DND-41 (cell line): ENCODE results near the gene NUP153.
A peak's percentile ranks its signal among the peaks of the same experiment; 100 is the strongest.

Experiments
- EZH2 ChIP-seq: IDR thresholded peaks from 3 replicates; pipeline ENCODE4 v1.6.1; 2012; ENCODE audit warnings: borderline replicate concordance, low read depth, mild to moderate bottlenecking, moderate library complexity, low read length, inconsistent platforms; ENCODE audit not compliant: severe bottlenecking
- TF ChIP-seq, protein P1 (sequence below): IDR thresholded peaks from 2 replicates; pipeline ENCODE4 v1.5.1; 2012; ENCODE audit warnings: borderline replicate concordance, low read length, moderate library complexity, mild to moderate bottlenecking; ENCODE audit not compliant: poor library complexity, severe bottlenecking; ENCODE audit errors: extremely low read depth

DNA sequence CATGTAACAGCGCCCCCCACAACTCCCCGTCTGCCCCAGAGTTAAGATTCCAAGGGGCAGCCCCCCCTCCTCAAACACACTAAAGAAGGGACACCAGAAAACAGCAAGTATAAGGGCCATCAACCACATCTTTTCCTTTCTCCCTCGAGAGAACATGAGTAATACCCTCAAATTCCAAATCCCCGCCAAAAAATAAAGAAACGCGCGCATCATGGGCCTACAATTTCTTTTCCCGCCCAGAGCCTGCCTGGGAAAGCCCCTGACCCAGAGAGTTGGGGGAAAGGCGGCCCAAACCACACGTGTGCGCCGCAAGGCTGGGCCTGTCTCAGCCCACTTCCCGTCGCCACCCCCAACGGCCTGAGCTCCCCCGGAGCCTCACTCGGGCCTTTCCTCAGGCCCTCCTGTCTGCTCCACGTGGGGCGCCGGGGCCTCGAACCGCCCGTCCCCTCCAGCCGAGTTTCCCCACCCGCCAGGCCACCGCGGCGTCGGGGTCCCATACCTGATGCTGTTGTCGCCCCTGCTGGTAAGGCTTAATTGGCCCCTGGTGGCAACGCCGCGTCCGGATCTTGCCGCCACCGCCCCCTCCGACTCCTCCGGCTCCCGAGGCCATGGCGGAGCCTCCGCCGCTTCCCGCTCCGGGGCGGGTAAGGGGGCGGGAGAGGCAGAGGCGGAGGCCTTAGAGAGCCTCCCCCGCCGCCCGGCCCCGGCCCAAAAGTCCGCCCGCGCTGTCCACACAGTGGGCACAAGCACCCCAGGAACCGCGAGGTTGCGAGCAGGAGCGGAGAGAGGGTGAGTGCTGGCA, 746 bp downstream of the NUP153 start:
- TF ChIP-seq, protein P1, sequence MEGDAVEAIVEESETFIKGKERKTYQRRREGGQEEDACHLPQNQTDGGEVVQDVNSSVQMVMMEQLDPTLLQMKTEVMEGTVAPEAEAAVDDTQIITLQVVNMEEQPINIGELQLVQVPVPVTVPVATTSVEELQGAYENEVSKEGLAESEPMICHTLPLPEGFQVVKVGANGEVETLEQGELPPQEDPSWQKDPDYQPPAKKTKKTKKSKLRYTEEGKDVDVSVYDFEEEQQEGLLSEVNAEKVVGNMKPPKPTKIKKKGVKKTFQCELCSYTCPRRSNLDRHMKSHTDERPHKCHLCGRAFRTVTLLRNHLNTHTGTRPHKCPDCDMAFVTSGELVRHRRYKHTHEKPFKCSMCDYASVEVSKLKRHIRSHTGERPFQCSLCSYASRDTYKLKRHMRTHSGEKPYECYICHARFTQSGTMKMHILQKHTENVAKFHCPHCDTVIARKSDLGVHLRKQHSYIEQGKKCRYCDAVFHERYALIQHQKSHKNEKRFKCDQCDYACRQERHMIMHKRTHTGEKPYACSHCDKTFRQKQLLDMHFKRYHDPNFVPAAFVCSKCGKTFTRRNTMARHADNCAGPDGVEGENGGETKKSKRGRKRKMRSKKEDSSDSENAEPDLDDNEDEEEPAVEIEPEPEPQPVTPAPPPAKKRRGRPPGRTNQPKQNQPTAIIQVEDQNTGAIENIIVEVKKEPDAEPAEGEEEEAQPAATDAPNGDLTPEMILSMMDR = peak; percentile 22
- TF ChIP-seq EZH2 = no peak
